Activated naive CD8-positive, alpha-beta T cell treated with anti-CD3 and anti-CD28 coated beads, Interleukin-2, amount 10 ng/mL, durations not matched to agents 7 days and 5 days (primary cell): ENCODE data around the gene CNGA4. TPM values are rescaled to one million over a fixed set of nuclear protein-coding genes. Genes with fewer than 3 reads are reported as not detected.
"Not testable (repeated sequence)": the region's sequence is repeated elsewhere in the genome, so short reads cannot be mapped to it uniquely, and the experiment has no call there.

Experiments used
- ATAC-seq: fragments of 150-1000 bp; cut with Tn5 transposase; one replicate; pipeline ENCODE4 v1.10.0; 2021; ENCODE audit warnings: low read depth, moderate library complexity
- POLR2A ChIA-PET: fragments of 350-600 bp; sonication (Branson Sonifier 250); formaldehyde crosslinking; loops from one replicate; lab custom pipeline; 2021; ENCODE audit warnings: antibody characterized with exemption; lab: Charles Lee
- DNase-seq: peaks from one replicate; pipeline ENCODE4 v3.0.0; 2021
- H3K27ac Mint-ChIP-seq: one replicate; pipeline ENCODE4 v1.8.0; 2022; ENCODE audit warnings: mild to moderate bottlenecking, mixed read lengths
- H3K27me3 Mint-ChIP-seq: one replicate; pipeline ENCODE4 v1.8.0; 2022; ENCODE audit warnings: mild to moderate bottlenecking, moderate library complexity, mixed read lengths
- H3K36me3 Mint-ChIP-seq: one replicate; pipeline ENCODE4 v1.8.0; 2021; ENCODE audit warnings: mild to moderate bottlenecking, mixed read lengths
- H3K4me1 Mint-ChIP-seq: one replicate; pipeline ENCODE4 v1.8.0; 2021; ENCODE audit warnings: mixed read lengths
- H3K4me3 Mint-ChIP-seq: one replicate; pipeline ENCODE4 v1.8.0; 2022; ENCODE audit warnings: mild to moderate bottlenecking, moderate library complexity, mixed read lengths
- H3K9me3 Mint-ChIP-seq: one replicate; pipeline ENCODE4 v1.8.0; 2021; ENCODE audit warnings: mixed read lengths
- total RNA-seq, 2 experiments: library from RNA; stranded (reverse); gene quantifications; one replicate each; pipeline ENCODE4 v1.2.3, GENCODE V29; 2021

The CNGA4 gene
- total RNA-seq, 2 experiments from 2014 or later: 0.20 to 0.22 TPM

GRCh38 chr11:6233984-6234386, 4.9 kb upstream of the CNGA4 start:
- Mint-ChIP-seq H3K9me3 (no peaks in the 10 kb centered on the region), H3K27me3 (no peaks in the 10 kb centered on the region), H3K4me1 (peaks cover 28% of the 10 kb centered on the region), H3K27ac (peak overlapping the region; percentile 97), H3K36me3 (peaks cover 10% of the 10 kb centered on the region), H3K4me3 (peak overlapping the region; percentile 99)
- DNase-seq (no peak), ATAC-seq (no peak)
- POLR2A ChIA-PET: interaction anchor here (0.6 to 1.5 kb wide), 3 partner anchors 18 to 509 kb away, joined by 3 to 5 read pairs (median 4); no protein-coding TSS in a partner anchor

- Mint-ChIP-seq H3K27me3 (no peaks in the 10 kb centered on the region), H3K36me3 (peaks cover 6% of the 10 kb centered on the region), H3K27ac (peak within 1 kb of the TSS; percentile 97), H3K4me1 (peaks cover 24% of the 10 kb centered on the region), H3K4me3 (peak within 1 kb of the TSS; percentile 99), H3K9me3 (no peaks in the 10 kb centered on the region)
- peak; percentile 98 for DNase-seq
- POLR2A ChIA-PET: interaction anchor here (0.6 to 2.5 kb wide), 8 partner anchors 19 to 508 kb away, joined by 3 to 8 read pairs (median 5); partner anchors contain the start of genes ARFIP2, SMPD1 and TIMM10B
- ATAC-seq: peak; percentile 91
Measured at GRCh38 chr11:6234387-6235107, 4.3 kb upstream of the CNGA4 start, which contains the start of gene FHIP1B. TSS of gene FHIP1B (minus strand) at chr11:6234636. CDS start at chr11:6224516, 10,120 bp downstream.

- POLR2A ChIA-PET: no interaction called here
- no peaks in the 10 kb centered on the region for H3K9me3 Mint-ChIP-seq
- H3K4me3 Mint-ChIP-seq: no peak overlapping the region
- no peaks in the 10 kb centered on the region for H3K27me3 Mint-ChIP-seq
- peaks cover 2% of the 10 kb centered on the region for H3K36me3 Mint-ChIP-seq
- no peak for DNase-seq
- no peak for ATAC-seq
- peaks cover 8% of the 10 kb centered on the region for H3K4me1 Mint-ChIP-seq
- H3K27ac Mint-ChIP-seq: no peak overlapping the region
Measured at GRCh38 chr11:6237266-6237665, 1.6 kb upstream of the CNGA4 start.

- no peak for DNase-seq
- ATAC-seq: no peak
- Mint-ChIP-seq H3K27ac (no peak overlapping the region), H3K9me3 (no peaks in the 10 kb centered on the region), H3K4me3 (no peak overlapping the region), H3K4me1 (peaks cover 8% of the 10 kb centered on the region), H3K36me3 (peaks cover 2% of the 10 kb centered on the region), H3K27me3 (no peaks in the 10 kb centered on the region)
- POLR2A ChIA-PET: no interaction called here
Measured at GRCh38 chr11:6237761-6238302, 1.1 kb upstream of the CNGA4 start.

GRCh38 chr11:6240139-6240538, 1.2 kb downstream of the CNGA4 start:
- POLR2A ChIA-PET: no interaction called here
- DNase-seq: no peak
- Mint-ChIP-seq H3K36me3 (no peaks in the 10 kb centered on the region), H3K4me3 (no peak overlapping the region), H3K4me1 (peaks cover 3% of the 10 kb centered on the region), H3K9me3 (no peaks in the 10 kb centered on the region), H3K27me3 (peaks cover under 1% of the 10 kb centered on the region), H3K27ac (no peak overlapping the region)
- ATAC-seq: no peak

GRCh38 chr11:6240781-6241180, 1.9 kb downstream of the CNGA4 start:
- no peak for DNase-seq
- H3K9me3 Mint-ChIP-seq: no peaks in the 10 kb centered on the region
- peaks cover 3% of the 10 kb centered on the region for H3K27me3 Mint-ChIP-seq
- H3K4me3 Mint-ChIP-seq: no peak overlapping the region
- POLR2A ChIA-PET: no interaction called here
- ATAC-seq: no peak
- no peak overlapping the region for H3K27ac Mint-ChIP-seq
- no peaks in the 10 kb centered on the region for H3K4me1 Mint-ChIP-seq
- no peaks in the 10 kb centered on the region for H3K36me3 Mint-ChIP-seq

- no peak overlapping the region for H3K27ac Mint-ChIP-seq
- DNase-seq (no peak), ATAC-seq (no peak)
- POLR2A ChIA-PET: no interaction called here
- H3K4me3 Mint-ChIP-seq: no peak overlapping the region
- no peaks in the 10 kb centered on the region for H3K36me3 Mint-ChIP-seq
- no peaks in the 10 kb centered on the region for H3K4me1 Mint-ChIP-seq
- no peaks in the 10 kb centered on the region for H3K9me3 Mint-ChIP-seq
- peaks cover 3% of the 10 kb centered on the region for H3K27me3 Mint-ChIP-seq
Measured at GRCh38 chr11:6241316-6241715, 2.4 kb downstream of the CNGA4 start.

- POLR2A ChIA-PET: no interaction called here
- H3K27ac Mint-ChIP-seq: peak overlapping the region; percentile 35
- peaks cover 12% of the 10 kb centered on the region for H3K27me3 Mint-ChIP-seq
- no peaks in the 10 kb centered on the region for H3K36me3 Mint-ChIP-seq
- H3K4me1 Mint-ChIP-seq: no peaks in the 10 kb centered on the region
- no peak overlapping the region for H3K4me3 Mint-ChIP-seq
- DNase-seq (no peak), ATAC-seq (no peak)
- H3K9me3 Mint-ChIP-seq: no peaks in the 10 kb centered on the region
Measured at GRCh38 chr11:6245536-6245935, 6.6 kb downstream of the CNGA4 start.

- H3K4me1 Mint-ChIP-seq: no peaks in the 10 kb centered on the region
- POLR2A ChIA-PET: no interaction called here
- no peaks in the 10 kb centered on the region for H3K36me3 Mint-ChIP-seq
- H3K27me3 Mint-ChIP-seq: peaks cover 12% of the 10 kb centered on the region
- DNase-seq (no peak), ATAC-seq (no peak)
- H3K4me3 Mint-ChIP-seq: no peak overlapping the region
- no peak overlapping the region for H3K27ac Mint-ChIP-seq
- H3K9me3 Mint-ChIP-seq: no peaks in the 10 kb centered on the region
Measured at GRCh38 chr11:6248248-6248647, 9.4 kb downstream of the CNGA4 start.

- not testable (repeated sequence) for H3K4me3 Mint-ChIP-seq, H3K36me3 Mint-ChIP-seq, H3K27ac Mint-ChIP-seq, H3K4me1 Mint-ChIP-seq, H3K9me3 Mint-ChIP-seq, DNase-seq, ATAC-seq
- POLR2A ChIA-PET: interaction anchor here (0.6 kb wide), 1 partner anchor 19 kb away, joined by 4 read pairs; no protein-coding TSS in a partner anchor
- H3K27me3 Mint-ChIP-seq: peaks cover 12% of the 10 kb centered on the region
Measured at GRCh38 chr11:6248897-6249296, 10.0 kb downstream of the CNGA4 start.

- Mint-ChIP-seq H3K36me3 (no peaks in the 10 kb centered on the region), H3K4me1 (no peaks in the 10 kb centered on the region), H3K4me3 (no peak overlapping the region), H3K27me3 (peaks cover 12% of the 10 kb centered on the region), H3K27ac (no peak overlapping the region), H3K9me3 (no peaks in the 10 kb centered on the region)
- POLR2A ChIA-PET: interaction anchor here (0.6 kb wide), 1 partner anchor 20 kb away, joined by 4 read pairs; no protein-coding TSS in a partner anchor
- no peak for ATAC-seq
- no peak for DNase-seq
Measured at GRCh38 chr11:6249770-6250555, 11.1 kb downstream of the CNGA4 start.

GRCh38 chr11:6251120-6251733, 12.3 kb downstream of the CNGA4 start:
- Mint-ChIP-seq H3K4me1 (no peaks in the 10 kb centered on the region), H3K27ac (no peak overlapping the region), H3K36me3 (no peaks in the 10 kb centered on the region), H3K27me3 (peaks cover 9% of the 10 kb centered on the region), H3K9me3 (no peaks in the 10 kb centered on the region), H3K4me3 (no peak overlapping the region)
- POLR2A ChIA-PET: interaction anchor here (0.9 kb wide), 1 partner anchor 15 kb away, joined by 3 read pairs; no protein-coding TSS in a partner anchor
- ATAC-seq: peak; percentile 50
- peak; percentile 52 for DNase-seq

GRCh38 chr11:6251990-6252473, 13.1 kb downstream of the CNGA4 start:
- Mint-ChIP-seq H3K27ac (no peak overlapping the region), H3K9me3 (no peaks in the 10 kb centered on the region), H3K4me1 (no peaks in the 10 kb centered on the region), H3K36me3 (no peaks in the 10 kb centered on the region), H3K27me3 (peaks cover 8% of the 10 kb centered on the region), H3K4me3 (no peak overlapping the region)
- DNase-seq (no peak), ATAC-seq (no peak)
- POLR2A ChIA-PET: interaction anchor here (0.9 to 1.9 kb wide), 2 partner anchors 10 to 16 kb away, joined by 3 to 5 read pairs; no protein-coding TSS in a partner anchor
